B cell (primary cell): ENCODE data around the gene TAF1C. TPM values are rescaled to one million over a fixed set of nuclear protein-coding genes. Genes with fewer than 3 reads are reported as not detected.

ENCODE experiments used
- ATAC-seq: fragments of 200-7000 bp; cut with Tn5 transposase; one replicate; pipeline ENCODE4 v1.10.0; 2021; ENCODE audit warnings: low read depth, mild to moderate bottlenecking, moderate number of reproducible peaks, moderate library complexity
- CTCF ChIA-PET: fragments of 350-600 bp; sonication (Branson Sonifier 250); formaldehyde crosslinking; loops from one replicate; lab custom pipeline; 2021; ENCODE audit warnings: antibody characterized with exemption, inconsistent platforms; lab: Charles Lee
- POLR2A ChIA-PET: fragments of 350-600 bp; sonication (Branson Sonifier 250); formaldehyde crosslinking; loops from one replicate; lab custom pipeline; 2021; ENCODE audit warnings: antibody characterized with exemption; lab: Charles Lee
- DNase-seq: peaks from one replicate; pipeline ENCODE4 v3.0.0; 2013
- H2AFZ ChIP-seq: 2 replicates; pipeline ENCODE4 v1.6.1; 2012; ENCODE audit warnings: mild to moderate bottlenecking, low read depth, low read length; ENCODE audit not compliant: insufficient read depth, poor library complexity, severe bottlenecking
- H3K27ac ChIP-seq, 2 donors: 1 replicate in 1 of 2; 2 replicates in 1 of 2; pipeline ENCODE4 v1.5.1; 2012 to 2013; ENCODE audit warnings: low read length in 2 of 2, mild to moderate bottlenecking in 2 of 2, moderate library complexity in 1 of 2
- H3K27me3 ChIP-seq, 4 experiments: fragments of 200-600 bp in 1 of 4; sonication (generic) in 1 of 4; replicated peaks in 1 of 4; 1 replicate in 2 of 4; 2 replicates in 2 of 4; pipeline versions ENCODE4 v1.6.1 to v1.7.0; 2013 to 2016; ENCODE audit warnings: low read length in 3 of 4, mild to moderate bottlenecking in 2 of 4, mixed read lengths in 1 of 4, moderate library complexity in 1 of 4; ENCODE audit not compliant: insufficient read depth in 4 of 4, control insufficient read depth in 3 of 4; ENCODE audit errors: control extremely low read depth in 1 of 4
- H3K36me3 ChIP-seq, 2 experiments: replicated peaks in 1 of 2; 1 replicate in 1 of 2; 2 replicates in 1 of 2; pipeline versions ENCODE4 v1.6.1 to v1.7.1; 2013; ENCODE audit warnings: low read length in 1 of 2; ENCODE audit not compliant: insufficient read depth in 2 of 2, control insufficient read depth in 1 of 2; ENCODE audit errors: control extremely low read depth in 1 of 2, extremely low read depth in 1 of 2
- H3K4me1 ChIP-seq, 2 donors: fragments of 200-600 bp in 1 of 2; sonication (generic) in 1 of 2; 1 replicate in 1 of 2; 2 replicates in 1 of 2; pipeline versions ENCODE4 v1.5.1 to v1.6.1; 2013 to 2017; ENCODE audit warnings: low read length in 2 of 2; ENCODE audit not compliant: control insufficient read depth in 2 of 2, insufficient read depth in 2 of 2
- H3K4me2 ChIP-seq: replicated peaks from 2 replicates; pipeline ENCODE3; 2012; ENCODE audit warnings: mild to moderate bottlenecking, low read depth, low read length; ENCODE audit not compliant: poor library complexity, severe bottlenecking
- H3K4me3 ChIP-seq, 5 experiments: fragments of 200-600 bp in 1 of 5; sonication (generic) in 1 of 5; 1 replicate in 3 of 5; 2 replicates in 2 of 5; pipeline versions ENCODE4 v1.5.1 to v1.7.0; 2011 to 2016; ENCODE audit warnings: low read length in 4 of 5, mild to moderate bottlenecking in 4 of 5, low read depth in 2 of 5, control low read depth in 1 of 5, moderate library complexity in 1 of 5; ENCODE audit not compliant: insufficient read depth in 1 of 5; ENCODE audit errors: control extremely low read depth in 1 of 5, extremely low read depth in 1 of 5
- H3K79me2 ChIP-seq: fragments of 200-600 bp; sonication (generic); one replicate; pipeline ENCODE4 v1.6.0; 2016; ENCODE audit warnings: low read length; ENCODE audit not compliant: control insufficient read depth, insufficient read depth
- H3K9ac ChIP-seq: fragments of 200-600 bp; sonication (generic); 2 replicates; pipeline ENCODE4 v1.6.1; 2017; ENCODE audit warnings: mild to moderate bottlenecking, low read length, moderate library complexity
- H3K9me3 ChIP-seq, 3 donors: one replicate each; pipeline versions ENCODE4 v1.6.1 to v1.7.1; 2013; ENCODE audit warnings: low read length in 2 of 3; ENCODE audit not compliant: control insufficient read depth in 2 of 3, insufficient read depth in 1 of 3; ENCODE audit errors: control extremely low read depth in 1 of 3
- H4K20me1 ChIP-seq: 2 replicates; pipeline ENCODE4 v1.6.0; 2012; ENCODE audit warnings: mild to moderate bottlenecking, low read length; ENCODE audit not compliant: insufficient read depth, control insufficient read depth, poor library complexity, severe bottlenecking
- H3K27ac Mint-ChIP-seq: one replicate; pipeline ENCODE4 v1.8.0; 2021; ENCODE audit warnings: mixed read lengths
- H3K27me3 Mint-ChIP-seq: one replicate; pipeline ENCODE4 v1.8.0; 2021; ENCODE audit warnings: mixed read lengths
- H3K4me1 Mint-ChIP-seq: one replicate; pipeline ENCODE4 v1.8.0; 2021; ENCODE audit warnings: mixed read lengths
- H3K4me3 Mint-ChIP-seq: one replicate; pipeline ENCODE4 v1.8.0; 2021; ENCODE audit warnings: mixed read lengths
- H3K9me3 Mint-ChIP-seq: one replicate; pipeline ENCODE4 v1.8.0; 2022; ENCODE audit warnings: mixed read lengths; ENCODE audit not compliant: insufficient read depth
- EZH2 ChIP-seq: IDR thresholded peaks from 2 replicates; pipeline ENCODE4 v1.6.1; 2012; ENCODE audit warnings: borderline replicate concordance, low read depth, mild to moderate bottlenecking, moderate library complexity, low read length; ENCODE audit not compliant: insufficient read depth, poor library complexity, severe bottlenecking
- WGBS: methylation state at CpG from one replicate; pipeline ENCODE4 v1.1.5; 2013; ENCODE audit warnings: missing lambda C conversion rate; ENCODE audit not compliant: insufficient coverage; 5-methylcytosine and 5-hydroxymethylcytosine counted together
- intact Hi-C: fragments of 100-400 bp; cut with micrococcal nuclease; formaldehyde crosslinking; loops from one replicate; pipeline ENCODE4 v1.10.0; 2022
- polyA plus RNA-seq: library from polyadenylated mRNA; depleted of rRNA; stranded (reverse); fragments of >200 nt; gene quantifications from 2 replicates; pipeline ENCODE4 v1.2.3, GENCODE V29; 2012
- total RNA-seq, 2 donors: library from RNA; stranded (reverse); fragments of 120-200 nt in 1 of 2; gene quantifications; 1 replicate in 1 of 2; 2 replicates in 1 of 2; pipeline versions ENCODE4 v1.2.3 to v1.2.4, GENCODE V29; 2013 to 2022
- TF ChIP-seq, protein P1 (sequence below): fragments of 200-600 bp; IDR thresholded peaks from one replicate; pipeline ENCODE4 v1.8.0; 2022; ENCODE audit warnings: antibody characterized with exemption, mild to moderate bottlenecking

TAF1C gene
- total and polyA plus RNA-seq, 2 donors (not counting 1 experiment from before 2014, with no cell fraction given) = 115 to 125 TPM

DNA sequence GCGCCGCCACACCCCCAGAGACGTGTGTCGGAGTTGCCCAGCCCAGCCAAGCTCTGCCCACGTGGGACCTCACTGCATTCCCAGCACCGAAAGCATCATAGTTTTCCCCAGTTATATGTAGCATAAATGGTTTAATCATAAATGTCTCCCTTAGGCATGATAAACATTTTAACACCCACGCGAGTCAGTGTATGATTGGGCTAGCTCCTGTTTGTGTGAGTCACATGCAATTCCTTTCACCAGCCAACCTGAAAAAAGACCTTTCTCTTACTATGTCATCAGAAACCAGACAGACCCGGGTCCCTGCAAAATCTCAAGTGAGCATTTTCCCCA, 9.2 kb downstream of the TAF1C start:
- ChIA-PET POLR2A (no interaction called here), CTCF (interaction anchor here (1.3 to 1.4 kb wide), 2 partner anchors 9 to 88 kb away, joined by 3 to 4 read pairs; partner anchors contain the start of gene TAF1C)
- ATAC-seq = no peak
- Histone ChIP-seq H3K9me3 (no peaks in the 10 kb centered on the region), H3K4me1 (peaks cover 0 to 3% of the 10 kb centered on the region in 2 donors), H3K4me3 (no peak overlapping the region), H4K20me1 (no peaks in the 10 kb centered on the region), H3K27me3 (no peaks in the 10 kb centered on the region), H2AFZ (no peak overlapping the region), H3K4me2 (no peak overlapping the region), H3K79me2 (no peaks in the 10 kb centered on the region), H3K27ac (no peak overlapping the region), H3K36me3 (peaks cover 0 to 43% of the 10 kb centered on the region in 2 experiments), H3K9ac (no peak overlapping the region)
- no peak overlapping the region for H3K27ac Mint-ChIP-seq
- H3K4me3 Mint-ChIP-seq = no peak overlapping the region
- H3K4me1 Mint-ChIP-seq = peaks cover 6% of the 10 kb centered on the region
- TF ChIP-seq, protein P1, sequence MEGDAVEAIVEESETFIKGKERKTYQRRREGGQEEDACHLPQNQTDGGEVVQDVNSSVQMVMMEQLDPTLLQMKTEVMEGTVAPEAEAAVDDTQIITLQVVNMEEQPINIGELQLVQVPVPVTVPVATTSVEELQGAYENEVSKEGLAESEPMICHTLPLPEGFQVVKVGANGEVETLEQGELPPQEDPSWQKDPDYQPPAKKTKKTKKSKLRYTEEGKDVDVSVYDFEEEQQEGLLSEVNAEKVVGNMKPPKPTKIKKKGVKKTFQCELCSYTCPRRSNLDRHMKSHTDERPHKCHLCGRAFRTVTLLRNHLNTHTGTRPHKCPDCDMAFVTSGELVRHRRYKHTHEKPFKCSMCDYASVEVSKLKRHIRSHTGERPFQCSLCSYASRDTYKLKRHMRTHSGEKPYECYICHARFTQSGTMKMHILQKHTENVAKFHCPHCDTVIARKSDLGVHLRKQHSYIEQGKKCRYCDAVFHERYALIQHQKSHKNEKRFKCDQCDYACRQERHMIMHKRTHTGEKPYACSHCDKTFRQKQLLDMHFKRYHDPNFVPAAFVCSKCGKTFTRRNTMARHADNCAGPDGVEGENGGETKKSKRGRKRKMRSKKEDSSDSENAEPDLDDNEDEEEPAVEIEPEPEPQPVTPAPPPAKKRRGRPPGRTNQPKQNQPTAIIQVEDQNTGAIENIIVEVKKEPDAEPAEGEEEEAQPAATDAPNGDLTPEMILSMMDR = no peak
- no peak for TF ChIP-seq EZH2
- intact Hi-C loops = no loop called here
- no peaks in the 10 kb centered on the region for H3K9me3 Mint-ChIP-seq
- no peak for DNase-seq
- H3K27me3 Mint-ChIP-seq = peaks cover 2% of the 10 kb centered on the region
- WGBS = 77% methylated on average over 3 of the region's 9 CpGs

DNA sequence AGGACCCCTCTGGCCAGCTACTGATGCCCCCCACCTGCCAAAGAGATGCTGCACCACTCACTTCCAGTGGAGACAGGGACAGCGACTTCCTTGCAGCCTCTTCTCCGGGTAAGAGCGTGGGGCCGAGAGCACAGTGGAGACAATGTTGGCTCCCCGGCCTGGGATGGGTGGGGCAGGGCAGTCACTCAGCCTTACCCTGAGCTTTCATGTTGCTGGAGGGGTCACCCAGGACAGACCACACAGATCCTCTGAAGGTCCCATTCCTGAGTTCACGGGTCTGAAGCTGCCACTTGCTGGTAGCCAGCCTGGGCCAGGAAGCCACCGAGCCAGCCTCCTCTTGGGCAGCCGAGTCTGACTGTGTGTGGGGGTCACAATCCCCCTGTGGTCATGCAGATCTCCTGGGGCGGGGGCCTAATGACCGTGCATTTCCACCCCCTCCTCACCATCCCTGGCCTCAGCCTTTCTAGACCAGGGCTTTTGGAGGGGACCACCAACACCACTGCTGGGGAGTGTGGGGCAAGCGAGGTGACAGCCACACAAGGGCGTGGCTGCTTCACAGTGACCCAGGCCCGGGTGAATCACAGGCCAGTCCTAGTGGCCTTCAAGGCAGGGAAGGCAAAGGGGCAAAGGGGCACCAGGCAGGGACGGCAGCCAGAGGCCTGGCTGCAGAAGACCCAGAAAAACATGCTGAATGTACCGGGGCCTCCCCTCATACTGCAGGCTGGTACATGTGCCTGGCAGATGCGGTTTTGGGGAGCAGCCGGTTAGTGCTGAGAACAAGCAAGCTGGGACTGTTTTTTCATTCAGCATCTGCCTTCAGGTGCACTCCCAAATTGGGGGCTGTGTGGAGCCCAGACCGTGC, 10.4 kb downstream of the TAF1C start:
- Mint-ChIP-seq H3K27me3 (peaks cover 3% of the 10 kb centered on the region), H3K27ac (no peak overlapping the region), H3K4me1 (peaks cover 6% of the 10 kb centered on the region), H3K4me3 (no peak overlapping the region), H3K9me3 (no peaks in the 10 kb centered on the region)
- no peaks in the 10 kb centered on the region for H3K27me3 ChIP-seq
- no peak overlapping the region for H3K9ac ChIP-seq
- ChIA-PET POLR2A (interaction anchor here (0.6 kb wide), 1 partner anchor 369 kb away, joined by 6 read pairs; no protein-coding TSS in a partner anchor), CTCF (interaction anchor here (1.1 to 3.4 kb wide), 7 partner anchors 10 to 110 kb away, joined by 3 to 26 read pairs (median 4); partner anchors contain the start of genes MBTPS1 and TAF1C)
- DNase-seq = peak; percentile 4
- H3K9me3 ChIP-seq = no peaks in the 10 kb centered on the region
- no peak for ATAC-seq
- no peaks in the 10 kb centered on the region for H4K20me1 ChIP-seq
- intact Hi-C loops = no loop called here
- TF ChIP-seq, protein P1 = no peak
- no peak for TF ChIP-seq EZH2
- peaks cover 0 to 3% of the 10 kb centered on the region in 2 donors for H3K4me1 ChIP-seq
- H3K4me2 ChIP-seq = no peak overlapping the region
- no peak overlapping the region for H2AFZ ChIP-seq
- no peak overlapping the region for H3K27ac ChIP-seq
- no peak overlapping the region for H3K4me3 ChIP-seq
- H3K79me2 ChIP-seq = no peaks in the 10 kb centered on the region
- peaks cover 0 to 31% of the 10 kb centered on the region in 2 experiments for H3K36me3 ChIP-seq
- 87% methylated on average over 18 of the region's 18 CpGs for WGBS
